ENCODE measurements around the gene TUBGCP6.

DNA sequence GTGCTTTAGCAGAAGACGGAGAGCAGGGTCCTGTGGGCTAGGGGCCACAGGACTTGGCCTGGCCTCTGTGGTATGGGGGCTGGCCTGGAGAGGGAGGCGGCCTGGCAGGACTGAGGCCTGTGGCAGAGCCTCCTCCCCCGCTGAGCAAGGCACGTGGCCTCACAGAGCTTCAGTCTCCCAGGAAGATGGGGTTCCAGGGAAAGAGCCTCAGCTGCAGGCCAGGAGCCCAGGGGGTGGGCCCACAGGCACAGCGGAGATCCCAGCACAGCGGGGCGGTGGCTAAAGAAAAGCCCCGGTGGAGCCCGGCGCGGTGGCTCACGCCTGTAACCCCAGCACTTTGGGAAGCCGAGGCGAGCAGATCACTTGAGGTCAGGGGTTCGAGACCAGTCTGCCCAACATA is 14.5 kb upstream of the TUBGCP6 start:
- TF ChIP-seq, protein P1, sequence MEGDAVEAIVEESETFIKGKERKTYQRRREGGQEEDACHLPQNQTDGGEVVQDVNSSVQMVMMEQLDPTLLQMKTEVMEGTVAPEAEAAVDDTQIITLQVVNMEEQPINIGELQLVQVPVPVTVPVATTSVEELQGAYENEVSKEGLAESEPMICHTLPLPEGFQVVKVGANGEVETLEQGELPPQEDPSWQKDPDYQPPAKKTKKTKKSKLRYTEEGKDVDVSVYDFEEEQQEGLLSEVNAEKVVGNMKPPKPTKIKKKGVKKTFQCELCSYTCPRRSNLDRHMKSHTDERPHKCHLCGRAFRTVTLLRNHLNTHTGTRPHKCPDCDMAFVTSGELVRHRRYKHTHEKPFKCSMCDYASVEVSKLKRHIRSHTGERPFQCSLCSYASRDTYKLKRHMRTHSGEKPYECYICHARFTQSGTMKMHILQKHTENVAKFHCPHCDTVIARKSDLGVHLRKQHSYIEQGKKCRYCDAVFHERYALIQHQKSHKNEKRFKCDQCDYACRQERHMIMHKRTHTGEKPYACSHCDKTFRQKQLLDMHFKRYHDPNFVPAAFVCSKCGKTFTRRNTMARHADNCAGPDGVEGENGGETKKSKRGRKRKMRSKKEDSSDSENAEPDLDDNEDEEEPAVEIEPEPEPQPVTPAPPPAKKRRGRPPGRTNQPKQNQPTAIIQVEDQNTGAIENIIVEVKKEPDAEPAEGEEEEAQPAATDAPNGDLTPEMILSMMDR (IDR thresholded peaks at IDR 0.05): no peak
- TF ChIP-seq EZH2 (IDR thresholded peaks at IDR 0.05): no peak
- TF ChIP-seq EZH2phosphoT487 (IDR thresholded peaks at IDR 0.05): no peak

Measured in neural progenitor cell (in vitro differentiated cells).